ENCODE measurements around the gene CAPN13.
A peak's percentile ranks its signal among the peaks of the same experiment; 100 is the strongest.

Gene CAPN13

GRCh38 chr2:30716123-30716900 is 90.9 kb downstream of the CAPN13 start:
- no peak for TF ChIP-seq CTCF (IDR thresholded peaks at IDR 0.05; ENCODE audit: extremely low read depth, missing control alignments)
- DNase-seq (ENCODE audit: low spot score), result no peak

- no peak for DNase-seq (ENCODE audit: low spot score)
- no peak for TF ChIP-seq CTCF (IDR thresholded peaks at IDR 0.05; ENCODE audit: extremely low read depth, missing control alignments)
Observed at GRCh38 chr2:30714811-30715709, 92.2 kb downstream of the CAPN13 start.

GRCh38 chr2:30713698-30714097 is 93.5 kb downstream of the CAPN13 start:
- no peak for DNase-seq (ENCODE audit: low spot score)
- TF ChIP-seq CTCF (IDR thresholded peaks at IDR 0.05; ENCODE audit: extremely low read depth, missing control alignments), result no peak

GRCh38 chr2:30711646-30712085 is 95.6 kb downstream of the CAPN13 start:
- DNase-seq (ENCODE audit: low spot score), result peak; percentile 81
- peak; percentile 100 for TF ChIP-seq CTCF (IDR thresholded peaks at IDR 0.05; ENCODE audit: extremely low read depth, missing control alignments)

- no peak for TF ChIP-seq CTCF (IDR thresholded peaks at IDR 0.05; ENCODE audit: extremely low read depth, missing control alignments)
Observed at GRCh38 chr2:30710461-30710860, 96.8 kb downstream of the CAPN13 start.

GRCh38 chr2:30710016-30710415 is 97.2 kb downstream of the CAPN13 start:
- no peak for DNase-seq (ENCODE audit: low spot score)
- no peak for TF ChIP-seq CTCF (IDR thresholded peaks at IDR 0.05; ENCODE audit: extremely low read depth, missing control alignments)

More at GRCh38 chr2:30710461-30710860, 96.8 kb downstream of the CAPN13 start:
- no peak for DNase-seq (ENCODE audit: low spot score)

GRCh38 chr2:30709516-30709915 is 97.7 kb downstream of the CAPN13 start:
- no peak for DNase-seq (ENCODE audit: low spot score)
- TF ChIP-seq CTCF (IDR thresholded peaks at IDR 0.05; ENCODE audit: extremely low read depth, missing control alignments), result no peak

Data from GM20000 (cell line).